Measurements from ENCODE around the gene PTPRF. TPM values are rescaled to one million over a fixed set of nuclear protein-coding genes. Genes with fewer than 3 reads are reported as not detected.

PTPRF gene
- total RNA-seq, 1 donor from 2014 or later, result not detected

DNA sequence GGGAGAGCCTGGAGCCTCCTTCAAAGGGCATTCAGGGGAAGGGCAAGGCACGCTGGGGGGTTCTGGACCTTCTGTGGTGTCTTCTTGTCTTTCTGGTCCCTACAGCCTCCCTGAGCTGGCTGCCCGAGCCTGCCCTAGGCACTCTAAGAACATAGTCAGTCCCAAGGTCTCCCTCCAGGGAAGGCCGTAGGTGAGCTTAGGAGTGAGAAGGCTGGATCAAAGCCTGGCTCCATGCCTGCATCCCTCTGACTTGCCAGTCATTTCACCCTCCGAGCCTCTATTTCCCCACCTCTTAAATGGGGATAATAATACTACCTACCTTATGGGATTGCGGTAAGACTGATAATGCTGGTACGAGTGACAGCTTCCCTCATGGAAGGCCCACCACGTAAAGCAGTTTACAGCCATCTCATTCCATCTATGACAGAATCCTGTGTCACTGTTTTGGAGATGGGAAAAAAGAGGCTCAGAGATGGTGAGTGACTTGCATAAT is 20.8 kb downstream of the PTPRF start:
- no peak for DNase-seq
- intact Hi-C loops (cut with micrococcal nuclease), result no loop called here
- H3K27me3 Mint-ChIP-seq, result peaks cover 19% of the 10 kb centered on the region
- no peak overlapping the region for H3K27ac Mint-ChIP-seq
- peaks cover 7% of the 10 kb centered on the region for H3K4me1 Mint-ChIP-seq
- ChIA-PET POLR2A (no interaction called here), CTCF (no interaction called here)
- TF ChIP-seq, protein P1, sequence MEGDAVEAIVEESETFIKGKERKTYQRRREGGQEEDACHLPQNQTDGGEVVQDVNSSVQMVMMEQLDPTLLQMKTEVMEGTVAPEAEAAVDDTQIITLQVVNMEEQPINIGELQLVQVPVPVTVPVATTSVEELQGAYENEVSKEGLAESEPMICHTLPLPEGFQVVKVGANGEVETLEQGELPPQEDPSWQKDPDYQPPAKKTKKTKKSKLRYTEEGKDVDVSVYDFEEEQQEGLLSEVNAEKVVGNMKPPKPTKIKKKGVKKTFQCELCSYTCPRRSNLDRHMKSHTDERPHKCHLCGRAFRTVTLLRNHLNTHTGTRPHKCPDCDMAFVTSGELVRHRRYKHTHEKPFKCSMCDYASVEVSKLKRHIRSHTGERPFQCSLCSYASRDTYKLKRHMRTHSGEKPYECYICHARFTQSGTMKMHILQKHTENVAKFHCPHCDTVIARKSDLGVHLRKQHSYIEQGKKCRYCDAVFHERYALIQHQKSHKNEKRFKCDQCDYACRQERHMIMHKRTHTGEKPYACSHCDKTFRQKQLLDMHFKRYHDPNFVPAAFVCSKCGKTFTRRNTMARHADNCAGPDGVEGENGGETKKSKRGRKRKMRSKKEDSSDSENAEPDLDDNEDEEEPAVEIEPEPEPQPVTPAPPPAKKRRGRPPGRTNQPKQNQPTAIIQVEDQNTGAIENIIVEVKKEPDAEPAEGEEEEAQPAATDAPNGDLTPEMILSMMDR (IDR thresholded peaks at IDR 0.05), result no peak
- no peaks in the 10 kb centered on the region for H3K9me3 Mint-ChIP-seq
- no peaks in the 10 kb centered on the region for H3K36me3 Mint-ChIP-seq (ENCODE audit: low read depth)
- ATAC-seq (ENCODE audit: low read depth), result no peak
- H3K4me3 Mint-ChIP-seq, result no peak overlapping the region

DNA sequence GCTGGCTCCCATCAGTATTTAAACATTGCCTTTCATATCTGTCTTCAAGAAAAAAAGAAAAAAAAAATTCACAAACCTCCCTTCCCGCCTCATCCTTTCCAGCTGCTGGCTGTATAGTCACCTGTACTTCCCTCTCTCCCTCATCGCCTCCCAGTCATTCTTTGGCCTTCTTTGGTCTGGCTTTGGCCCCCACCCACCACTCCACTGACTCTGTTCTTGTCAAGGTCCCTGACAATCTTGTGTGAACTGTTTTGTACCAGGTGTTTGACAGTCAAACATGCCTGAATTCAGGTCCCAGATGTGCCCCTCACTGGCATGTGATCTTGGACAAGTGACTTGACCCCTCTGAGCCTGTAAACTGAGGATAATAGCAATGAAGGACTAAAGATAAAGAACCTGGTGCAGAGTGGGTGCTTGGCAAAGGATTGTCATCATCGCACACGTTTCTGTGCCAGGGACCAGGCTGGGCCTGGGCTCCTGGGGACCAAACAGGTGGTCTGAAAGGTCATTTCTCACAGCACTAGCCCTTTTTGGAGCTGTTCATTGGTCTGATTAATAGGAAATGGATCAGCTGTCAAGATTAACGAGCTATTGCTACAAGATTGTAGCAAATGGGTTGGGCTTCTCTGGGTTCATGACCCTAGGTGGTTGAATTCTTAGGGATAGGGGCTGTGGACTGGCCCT is 21.5 kb downstream of the PTPRF start:
- POLR2A ChIA-PET, result interaction anchor here (0.6 kb wide), 1 partner anchor 320 kb away, joined by 3 read pairs; no protein-coding TSS in a partner anchor
- no peaks in the 10 kb centered on the region for H3K9me3 Mint-ChIP-seq
- peaks cover 19% of the 10 kb centered on the region for H3K27me3 Mint-ChIP-seq
- no peaks in the 10 kb centered on the region for H3K36me3 Mint-ChIP-seq (ENCODE audit: low read depth)
- intact Hi-C loops (cut with micrococcal nuclease), result no loop called here
- peaks cover 7% of the 10 kb centered on the region for H3K4me1 Mint-ChIP-seq
- TF ChIP-seq, protein P1 (IDR thresholded peaks at IDR 0.05), result no peak
- ATAC-seq (ENCODE audit: low read depth) (no peak), DNase-seq (no peak)
- H3K27ac Mint-ChIP-seq, result no peak overlapping the region
- H3K4me3 Mint-ChIP-seq, result no peak overlapping the region
- CTCF ChIA-PET, result no interaction called here

DNA sequence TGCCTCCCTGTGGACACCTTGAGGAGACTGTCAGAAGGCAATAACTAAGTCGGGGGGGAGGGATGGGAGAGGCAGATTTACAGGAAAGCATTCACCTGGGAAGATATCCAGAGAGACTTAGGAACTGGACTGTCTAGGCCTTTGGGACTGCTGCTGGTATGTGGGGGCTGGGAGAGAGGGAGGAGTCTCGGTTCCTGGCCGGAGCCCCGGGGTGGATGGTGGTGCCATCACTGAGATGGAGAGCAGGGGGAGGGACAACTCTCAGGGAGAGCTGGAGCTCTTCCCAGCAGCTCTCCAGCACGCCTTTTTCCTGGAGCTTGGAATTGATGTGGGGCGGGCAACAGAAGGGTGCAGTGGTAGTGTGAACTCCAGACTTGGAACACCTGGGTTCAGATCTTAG is 22.1 kb downstream of the PTPRF start:
- Mint-ChIP-seq H3K9me3 (no peaks in the 10 kb centered on the region), H3K36me3 (ENCODE audit: low read depth) (no peaks in the 10 kb centered on the region), H3K27ac (no peak overlapping the region), H3K27me3 (peaks cover 19% of the 10 kb centered on the region), H3K4me3 (no peak overlapping the region), H3K4me1 (peaks cover 7% of the 10 kb centered on the region)
- TF ChIP-seq, protein P1 (IDR thresholded peaks at IDR 0.05), result no peak
- no peak for DNase-seq
- intact Hi-C loops (cut with micrococcal nuclease), result no loop called here
- ChIA-PET CTCF (no interaction called here), POLR2A (no interaction called here)
- no peak for ATAC-seq (ENCODE audit: low read depth)

DNA sequence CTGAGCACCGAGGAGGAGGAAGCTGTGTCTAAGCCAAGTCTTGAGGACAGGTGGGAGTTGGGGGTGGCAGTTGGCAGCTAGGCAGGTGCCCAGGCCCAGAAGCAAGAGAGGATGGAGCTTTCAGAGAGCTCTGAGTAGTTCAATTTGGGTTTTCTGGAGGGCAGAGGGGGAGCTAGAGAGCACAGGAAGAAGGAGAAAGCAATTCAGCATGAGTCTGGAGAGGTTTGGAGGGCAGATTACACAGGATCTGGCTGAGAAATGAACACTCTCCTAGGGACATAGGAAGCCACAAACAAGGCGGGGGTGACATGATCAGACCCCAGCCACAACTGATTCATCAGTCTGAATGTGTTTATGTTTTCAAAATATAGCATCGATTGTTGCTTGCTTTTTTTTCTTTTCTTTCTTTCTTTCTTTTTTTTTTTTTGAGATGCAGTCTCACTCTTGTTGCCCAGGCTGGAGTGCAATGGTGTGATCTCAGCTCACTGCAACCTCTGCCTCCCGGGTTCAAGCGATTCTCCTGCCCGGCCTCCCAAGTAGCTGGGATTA is 23.8 kb downstream of the PTPRF start:
- POLR2A ChIA-PET, result interaction anchor here (0.6 kb wide), 1 partner anchor 364 kb away, joined by 8 read pairs; no protein-coding TSS in a partner anchor
- intact Hi-C loops (cut with micrococcal nuclease), result no loop called here
- TF ChIP-seq, protein P1 (IDR thresholded peaks at IDR 0.05), result no peak
- CTCF ChIA-PET, result interaction anchor here (0.8 kb wide), 1 partner anchor 12 kb away, joined by 3 read pairs; no protein-coding TSS in a partner anchor
- no peak overlapping the region for H3K4me3 Mint-ChIP-seq
- DNase-seq (no peak), ATAC-seq (ENCODE audit: low read depth) (no peak)
- no peak overlapping the region for H3K27ac Mint-ChIP-seq
- peaks cover 19% of the 10 kb centered on the region for H3K27me3 Mint-ChIP-seq
- no peaks in the 10 kb centered on the region for H3K36me3 Mint-ChIP-seq (ENCODE audit: low read depth)
- H3K9me3 Mint-ChIP-seq, result no peaks in the 10 kb centered on the region
- peaks cover 7% of the 10 kb centered on the region for H3K4me1 Mint-ChIP-seq

DNA sequence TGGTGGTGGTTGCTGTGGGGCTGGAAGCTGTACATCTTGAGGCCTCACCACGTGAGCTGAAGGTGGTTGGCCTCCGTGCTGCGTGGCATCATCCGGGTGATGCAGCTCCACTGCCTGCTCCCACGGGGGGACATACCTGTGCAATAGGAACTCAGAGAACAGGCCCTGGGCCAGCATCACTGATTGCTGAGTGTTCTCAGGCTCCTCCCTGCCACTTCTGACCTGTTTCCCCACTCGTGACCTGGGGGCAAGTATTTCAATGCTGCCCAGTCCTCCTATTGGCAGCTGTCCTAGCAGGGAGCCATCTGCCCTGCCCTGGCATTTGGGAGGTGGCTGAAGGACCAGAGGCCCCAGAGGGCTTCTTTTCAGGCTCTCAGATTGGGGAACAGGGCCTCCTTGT is 26.1 kb downstream of the PTPRF start:
- ATAC-seq (ENCODE audit: low read depth), result no peak
- ChIA-PET POLR2A (interaction anchor here (0.7 kb wide), 1 partner anchor 414 kb away, joined by 3 read pairs; no protein-coding TSS in a partner anchor), CTCF (no interaction called here)
- TF ChIP-seq, protein P1 (IDR thresholded peaks at IDR 0.05), result no peak
- no peaks in the 10 kb centered on the region for H3K9me3 Mint-ChIP-seq
- intact Hi-C loops (cut with micrococcal nuclease), result no loop called here
- H3K36me3 Mint-ChIP-seq (ENCODE audit: low read depth), result no peaks in the 10 kb centered on the region
- peaks cover 5% of the 10 kb centered on the region for H3K27me3 Mint-ChIP-seq
- H3K4me3 Mint-ChIP-seq, result no peak overlapping the region
- no peak for DNase-seq
- no peaks in the 10 kb centered on the region for H3K4me1 Mint-ChIP-seq
- H3K27ac Mint-ChIP-seq, result no peak overlapping the region
